Glomerular visceral epithelial cell (primary cell): ENCODE results near the gene CFAP57.
"Not testable (repeated sequence)": the region's sequence is repeated elsewhere in the genome, so short reads cannot be mapped to it uniquely, and the experiment has no call there.

ENCODE experiments used
- DNase-seq: peaks from one replicate; pipeline ENCODE4 v3.0.0-alpha.2; 2016; ENCODE audit errors: extremely low spot score

Gene CFAP57

DNA sequence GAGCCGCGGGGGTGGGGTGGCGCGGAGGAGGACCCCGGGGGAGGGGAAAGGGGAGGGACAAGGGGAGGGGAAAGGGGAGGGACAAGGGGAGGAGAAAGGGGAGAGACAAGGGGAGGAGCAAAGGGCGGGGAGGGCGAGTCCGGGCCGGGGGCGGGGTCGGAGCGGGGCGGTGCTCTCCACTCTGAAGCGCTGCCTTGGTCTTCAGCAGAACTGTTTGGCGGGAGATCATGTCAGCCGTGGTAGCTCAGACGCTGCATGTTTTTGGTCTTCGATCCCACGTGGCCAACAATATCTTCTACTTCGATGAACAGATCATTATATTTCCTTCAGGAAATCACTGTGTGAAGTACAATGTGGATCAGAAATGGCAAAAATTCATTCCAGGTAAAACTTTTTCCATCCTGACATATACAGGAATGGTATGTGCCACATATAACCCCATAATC, 420 bp downstream of the CFAP57 start:
- peak; percentile 92 for DNase-seq

DNA sequence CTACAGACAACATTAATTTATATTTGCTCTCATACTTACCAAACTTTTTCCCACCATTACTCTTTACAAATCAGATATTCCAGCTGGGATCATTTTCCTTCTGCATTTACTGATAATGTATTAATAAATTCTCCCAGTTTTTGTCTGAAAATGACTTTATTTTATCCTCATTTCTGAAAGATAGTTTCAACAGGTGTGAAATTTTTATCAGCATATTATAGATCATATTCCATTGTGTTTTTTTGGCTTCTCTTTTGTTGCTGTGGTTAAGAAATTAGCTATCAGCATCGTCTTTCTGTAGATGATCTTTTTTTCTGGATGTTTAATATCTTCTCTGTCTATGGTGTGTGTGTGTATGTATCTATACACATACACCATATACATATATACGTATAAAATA, 2.7 kb downstream of the CFAP57 start:
- DNase-seq = no peak

DNA sequence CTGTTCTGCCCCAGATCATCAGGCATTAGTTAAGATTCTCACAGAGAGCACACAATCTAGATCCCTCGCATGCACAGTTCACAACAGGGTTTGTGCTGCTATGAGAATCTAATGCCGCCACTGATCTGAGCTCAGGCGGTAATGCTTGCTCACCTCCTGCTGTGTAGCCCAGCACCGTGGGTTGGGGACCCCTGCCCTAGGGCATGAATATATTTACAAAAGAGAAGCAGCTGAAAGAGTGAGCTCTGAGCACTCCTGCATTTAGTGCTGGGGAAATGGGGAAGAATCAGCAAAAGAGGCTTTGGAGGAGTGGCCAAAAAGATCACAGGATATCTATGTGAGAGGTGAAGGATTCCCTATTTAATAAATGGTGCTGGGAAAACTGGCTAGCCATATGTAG, 5.6 kb downstream of the CFAP57 start:
- no peak for DNase-seq

DNA sequence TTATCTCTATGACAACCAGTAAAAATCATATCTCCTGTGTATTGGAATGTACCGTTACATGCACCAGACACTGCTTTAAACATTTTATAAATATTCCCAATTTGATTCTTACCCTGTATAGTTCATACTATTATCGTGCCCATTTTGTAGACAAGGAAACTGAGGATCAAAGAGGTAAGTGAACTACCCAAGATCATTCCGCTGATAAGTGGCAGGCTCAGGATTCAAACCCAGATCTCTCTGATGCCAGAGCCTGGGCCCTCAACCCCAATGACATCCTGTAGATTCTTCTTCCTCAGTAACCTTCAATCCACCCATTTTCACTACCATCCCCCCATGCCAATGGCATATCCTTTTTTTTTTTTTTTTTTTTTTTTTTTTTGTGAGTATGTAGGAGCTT, 12.3 kb downstream of the CFAP57 start:
- no peak for DNase-seq

DNA sequence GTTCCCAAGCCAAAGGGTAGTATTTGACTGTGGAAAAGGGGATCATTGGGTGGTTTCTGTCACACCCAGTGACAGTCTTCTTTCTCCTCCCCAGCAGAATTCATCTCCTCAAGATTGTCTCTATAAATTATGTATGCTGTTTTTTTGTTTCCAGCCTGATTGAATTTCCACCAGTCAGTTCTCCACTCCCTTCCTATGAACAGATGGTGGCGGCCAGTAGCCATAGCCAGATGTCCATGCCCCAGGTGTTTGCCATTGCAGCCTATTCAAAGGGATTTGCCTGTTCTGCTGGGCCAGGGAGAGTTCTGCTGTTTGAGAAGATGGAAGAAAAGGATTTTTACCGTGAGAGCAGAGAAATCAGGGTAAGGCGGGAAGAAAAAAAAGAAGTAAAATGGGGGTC, 12.9 kb downstream of the CFAP57 start:
- no peak for DNase-seq

DNA sequence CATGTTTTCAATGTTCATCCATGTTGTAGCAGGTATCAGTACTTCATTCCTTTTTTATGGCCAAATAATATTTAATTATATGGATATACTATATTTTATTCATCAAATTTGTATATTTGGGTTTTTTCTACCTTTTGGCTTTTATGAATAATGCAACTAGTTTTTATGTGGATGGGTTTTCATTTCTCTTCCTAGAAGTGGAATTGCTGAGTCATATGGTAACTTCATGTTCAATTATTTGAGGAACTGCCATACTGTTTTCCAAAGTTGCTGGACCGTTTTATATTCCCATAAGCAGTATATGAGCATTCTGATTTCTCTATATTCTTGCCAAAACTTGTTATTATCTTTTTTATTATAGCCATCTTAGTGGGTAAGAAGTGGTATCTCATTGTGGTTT, 16.0 kb downstream of the CFAP57 start:
- no peak for DNase-seq

DNA sequence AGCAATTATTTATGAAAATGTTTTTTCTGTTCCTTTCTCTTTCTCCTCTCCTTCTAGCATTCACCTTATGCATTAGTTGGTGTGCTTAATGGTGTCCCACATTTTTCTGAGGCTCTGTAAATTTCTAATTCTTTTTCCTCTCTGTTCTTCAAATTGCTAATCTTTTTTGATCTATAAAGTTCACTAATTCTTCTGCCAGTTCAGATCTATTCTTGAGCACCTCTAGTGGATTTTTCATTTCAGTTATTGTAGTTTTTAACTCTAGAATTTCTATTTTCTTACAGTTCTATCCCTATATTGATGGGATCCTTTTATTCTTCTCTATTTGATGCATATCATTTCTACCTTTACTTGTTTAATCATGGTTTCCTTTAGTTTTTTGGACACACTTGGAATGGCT, 22.4 kb downstream of the CFAP57 start:
- no peak for DNase-seq

DNA sequence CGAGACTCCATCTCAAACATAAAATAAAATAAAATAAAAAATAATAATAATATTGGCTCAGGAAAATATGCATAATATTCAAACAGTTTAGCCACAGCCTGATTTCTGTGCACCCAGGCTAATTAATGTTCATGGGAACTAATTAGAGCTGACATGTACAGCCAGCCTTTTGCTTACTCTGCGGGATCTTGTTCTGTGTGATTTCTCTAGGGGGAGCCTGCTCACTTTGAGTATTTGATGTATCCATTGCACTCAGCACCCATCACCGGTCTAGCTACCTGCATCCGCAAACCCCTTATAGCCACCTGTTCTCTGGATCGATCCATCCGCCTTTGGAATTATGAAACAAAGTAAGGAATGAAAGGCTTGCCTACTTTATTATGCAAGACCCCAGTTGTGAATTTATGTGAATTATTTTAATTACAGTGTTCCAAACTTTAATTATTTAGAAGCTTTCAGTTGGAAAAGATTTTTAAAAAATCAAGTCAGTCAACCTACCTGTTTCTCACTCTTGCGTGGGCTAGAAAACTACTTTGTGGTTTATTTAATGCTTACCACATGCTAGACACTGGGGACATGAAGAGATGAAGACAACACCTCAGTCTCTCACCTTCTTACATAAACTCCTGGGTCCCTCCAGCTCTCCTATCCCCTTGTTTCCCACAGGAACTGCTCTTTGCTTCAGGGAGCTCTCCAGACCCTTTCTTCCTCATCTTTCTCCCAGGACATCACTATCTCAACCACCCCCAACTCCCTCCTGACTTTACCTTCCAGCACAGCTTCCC, 25.4 kb downstream of the CFAP57 start:
- no peak for DNase-seq

DNA sequence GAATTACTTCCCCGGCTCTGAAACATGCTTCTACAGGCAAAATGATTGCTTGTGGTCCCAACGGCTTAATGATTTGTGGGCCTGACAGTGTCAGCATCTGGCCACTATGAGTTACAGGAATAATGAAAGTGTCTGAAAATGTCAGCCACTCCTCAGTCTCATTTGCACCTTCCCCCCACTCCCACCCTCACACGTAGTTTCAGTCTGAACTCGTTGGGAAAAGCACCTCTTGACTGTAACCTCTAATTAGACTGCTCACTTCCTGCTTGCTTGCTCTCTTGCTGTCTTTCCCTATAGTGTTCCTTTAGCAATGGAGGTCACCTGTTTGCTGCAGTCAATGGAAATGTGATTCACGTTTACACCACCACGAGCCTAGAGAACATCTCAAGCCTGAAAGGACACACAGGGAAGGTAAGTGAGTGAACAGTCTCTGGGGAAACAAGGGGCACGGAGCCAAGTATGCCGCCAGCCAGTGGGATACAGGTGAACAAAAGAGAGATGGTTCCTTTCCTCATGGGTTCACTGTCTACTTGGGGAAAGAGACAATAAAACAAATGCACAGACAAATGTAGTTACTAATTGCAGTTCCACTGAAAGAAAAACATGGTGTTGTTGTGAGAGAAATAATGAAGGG, 27.1 kb downstream of the CFAP57 start:
- DNase-seq = peak; percentile 24

DNA sequence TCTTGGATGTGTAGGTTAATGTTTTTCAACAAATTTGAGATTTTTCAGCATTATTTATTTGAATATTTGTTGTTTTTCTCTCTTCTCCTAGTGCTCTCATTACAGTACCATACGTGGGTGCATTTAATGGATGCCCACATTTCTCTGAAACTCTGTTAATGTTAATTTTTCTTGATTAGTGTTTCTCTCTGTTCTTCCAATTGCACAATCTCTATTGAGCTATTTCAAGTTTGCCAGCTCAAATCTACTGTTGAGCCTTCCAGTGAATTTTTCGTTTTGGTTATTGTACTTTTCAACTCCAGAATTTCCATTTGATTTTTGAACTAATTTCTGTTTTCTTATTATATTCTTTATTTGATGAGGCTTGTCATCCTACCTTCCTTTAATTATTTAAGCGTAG, 31.7 kb downstream of the CFAP57 start:
- DNase-seq = no peak

DNA sequence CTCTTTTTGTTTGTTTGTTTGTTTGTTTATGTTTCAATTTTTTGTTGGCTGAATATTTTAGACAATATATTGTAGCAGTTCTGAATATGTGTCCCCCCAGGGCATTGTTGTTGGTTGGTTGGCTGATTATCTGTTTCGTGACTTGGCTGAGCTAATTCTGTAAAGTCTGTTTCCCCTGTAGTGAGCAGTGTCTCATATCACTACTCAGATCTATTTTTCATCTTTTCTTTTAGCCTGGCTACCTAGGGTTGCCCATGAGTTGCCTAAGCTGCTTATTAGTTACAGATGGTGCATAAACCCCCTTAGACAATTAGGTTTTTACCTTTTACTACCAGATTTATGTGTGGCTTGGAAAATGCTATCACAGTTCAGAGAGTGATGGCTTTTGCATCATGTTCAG, 32.3 kb downstream of the CFAP57 start:
- DNase-seq = no peak

DNA sequence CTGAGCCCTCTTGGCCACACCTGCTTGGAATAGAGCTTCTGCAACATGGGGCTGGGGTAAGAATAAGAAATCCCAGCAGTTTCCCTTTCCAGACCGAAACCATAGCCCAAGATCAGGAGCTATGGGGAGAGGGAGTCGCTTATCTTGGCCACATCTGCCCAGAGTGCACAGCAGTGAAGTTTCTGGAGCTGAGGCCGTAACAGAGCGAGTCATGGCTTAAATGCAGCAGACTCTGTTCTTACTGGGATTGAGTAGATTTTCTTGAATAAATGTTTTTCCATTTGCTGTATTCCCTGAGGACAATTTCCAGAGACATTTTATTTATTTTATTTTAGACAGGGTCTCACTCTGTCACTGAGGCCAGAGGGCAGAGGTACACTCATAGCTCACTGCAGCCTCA, 33.5 kb downstream of the CFAP57 start:
- DNase-seq = no peak

DNA sequence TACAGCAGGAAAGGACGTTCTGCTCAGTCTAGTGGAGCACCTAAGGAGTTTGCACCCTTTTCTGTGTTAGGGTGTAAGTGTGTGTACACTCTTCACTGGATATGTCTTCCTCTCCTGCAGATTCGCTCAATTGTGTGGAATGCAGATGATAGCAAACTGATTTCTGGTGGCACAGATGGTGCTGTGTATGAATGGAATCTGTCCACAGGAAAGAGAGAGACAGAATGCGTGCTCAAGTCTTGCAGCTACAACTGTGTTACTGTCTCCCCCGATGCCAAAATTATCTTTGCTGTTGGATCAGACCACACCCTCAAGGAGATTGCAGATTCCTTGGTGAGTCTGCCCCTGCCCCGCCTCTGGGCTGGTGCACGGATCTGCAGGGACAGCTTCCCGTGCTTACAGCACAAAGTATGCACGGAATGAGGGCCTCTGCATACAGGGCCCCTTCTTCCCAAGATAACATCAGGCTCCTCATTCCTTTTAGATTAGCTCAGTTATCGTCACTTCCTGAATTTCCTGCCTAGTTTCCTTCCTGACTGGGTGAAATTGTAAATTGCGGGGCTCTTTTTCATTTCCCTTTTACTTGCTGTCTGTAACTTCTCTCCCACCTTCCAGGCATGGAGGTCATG, 34.6 kb downstream of the CFAP57 start:
- peak; percentile 94 for DNase-seq

DNA sequence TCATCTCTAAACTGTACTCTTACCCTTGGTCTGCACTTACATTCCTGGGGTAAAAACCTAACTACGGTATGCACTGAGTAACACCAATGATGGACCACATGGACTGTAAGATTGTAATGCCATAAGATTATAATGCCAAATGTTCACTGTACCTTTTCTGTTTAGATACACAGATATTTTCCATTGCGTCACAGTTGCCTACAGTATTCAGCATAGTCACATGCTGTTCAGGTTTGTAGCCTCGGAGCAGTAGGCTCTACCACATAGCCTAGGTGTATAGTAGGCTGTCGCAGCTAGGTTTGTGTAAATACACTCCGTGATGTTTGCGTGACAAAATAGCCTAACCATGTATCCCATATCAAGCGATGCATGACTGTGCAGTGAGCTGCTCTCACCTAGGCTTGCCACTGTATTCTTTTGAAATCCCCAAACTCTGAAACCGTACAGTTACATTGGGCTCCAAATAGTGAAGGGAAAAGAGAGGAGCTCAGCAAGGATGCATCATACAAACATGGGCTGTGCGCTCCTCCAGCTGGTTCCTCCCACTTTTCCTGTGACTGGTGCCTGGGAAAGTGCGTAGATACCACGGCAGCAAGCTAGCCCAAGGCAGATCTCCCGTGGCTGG, 35.2 kb downstream of the CFAP57 start:
- peak; percentile 66 for DNase-seq

DNA sequence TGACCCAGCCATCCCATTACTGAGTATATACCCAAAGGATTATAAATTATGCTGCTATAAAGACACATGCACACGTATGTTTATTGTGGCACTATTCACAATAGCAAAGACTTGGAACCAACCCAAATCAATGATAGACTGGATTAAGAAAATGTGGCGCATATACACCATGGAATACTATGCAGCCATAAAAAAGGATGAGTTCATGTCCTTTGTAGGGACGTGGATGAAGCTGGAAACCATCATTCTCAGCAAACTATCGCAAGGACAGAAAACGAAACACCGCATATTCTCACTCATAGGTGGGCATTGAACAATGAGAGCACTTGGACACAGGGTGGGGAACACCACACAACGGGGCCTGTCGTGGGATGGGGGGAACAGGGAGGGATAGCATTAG, 36.1 kb downstream of the CFAP57 start:
- DNase-seq = not testable (repeated sequence)

DNA sequence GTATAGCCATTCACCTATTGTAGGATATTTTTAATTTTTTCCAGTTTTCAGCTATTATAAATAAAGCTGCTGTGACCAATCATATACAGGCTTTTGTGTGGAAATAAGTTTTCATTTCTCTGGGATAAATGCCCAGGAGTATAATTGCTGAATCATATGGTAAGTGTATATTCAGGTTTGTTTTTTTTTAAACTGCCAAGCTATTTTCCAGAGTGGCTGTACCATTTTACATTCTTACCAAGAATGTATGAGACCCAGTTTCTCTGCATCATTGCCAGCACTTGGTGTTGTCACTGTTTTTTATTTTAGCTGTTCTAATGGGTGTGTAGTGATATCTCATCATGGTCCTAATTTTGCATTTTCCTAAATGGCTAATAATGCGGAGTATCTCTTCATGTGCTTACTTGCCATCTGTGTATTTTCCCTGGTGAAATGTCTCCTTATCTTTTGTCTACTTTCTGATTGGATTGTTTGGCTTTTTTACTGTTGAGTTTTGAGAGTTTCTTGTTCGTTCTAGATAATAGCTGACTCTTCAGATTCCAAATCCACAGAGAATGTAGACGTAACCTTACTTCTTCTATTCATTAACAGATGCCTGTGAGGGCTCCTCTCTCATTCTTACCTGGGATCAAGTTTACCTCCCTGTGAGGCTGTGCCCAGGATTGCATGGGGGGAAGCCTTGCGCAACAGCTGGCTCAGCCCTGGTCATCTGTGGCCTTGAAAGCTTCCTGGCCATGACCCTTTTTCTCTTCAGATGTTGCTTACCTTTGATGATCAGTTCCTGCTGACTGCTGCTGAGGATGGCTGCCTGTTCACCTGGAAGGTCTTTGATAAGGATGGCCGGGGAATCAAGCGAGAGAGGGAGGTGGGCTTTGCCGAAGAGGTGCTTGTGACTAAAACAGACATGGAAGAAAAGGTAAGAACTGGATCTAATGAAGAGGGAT, 42.6 kb downstream of the CFAP57 start:
- no peak for DNase-seq

DNA sequence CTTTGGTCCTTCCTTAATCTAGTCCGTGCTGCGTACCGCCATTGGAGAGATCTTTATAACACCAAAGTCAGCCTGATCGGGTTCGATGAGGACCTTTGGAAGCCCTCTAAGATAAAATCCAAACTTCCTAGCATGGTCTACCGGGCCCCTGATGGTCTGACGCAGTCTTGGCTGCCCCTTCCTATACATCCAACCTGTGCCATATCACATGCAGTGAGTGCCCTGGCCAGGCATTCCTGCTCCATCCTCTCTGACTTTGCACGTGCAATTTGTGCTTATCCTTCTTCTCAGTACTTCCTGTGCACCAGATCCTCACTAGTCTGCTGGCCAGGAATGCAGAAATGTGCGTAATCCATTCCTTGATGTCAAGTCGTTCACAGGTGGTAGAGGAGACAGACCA, 45.6 kb downstream of the CFAP57 start:
- DNase-seq = no peak

DNA sequence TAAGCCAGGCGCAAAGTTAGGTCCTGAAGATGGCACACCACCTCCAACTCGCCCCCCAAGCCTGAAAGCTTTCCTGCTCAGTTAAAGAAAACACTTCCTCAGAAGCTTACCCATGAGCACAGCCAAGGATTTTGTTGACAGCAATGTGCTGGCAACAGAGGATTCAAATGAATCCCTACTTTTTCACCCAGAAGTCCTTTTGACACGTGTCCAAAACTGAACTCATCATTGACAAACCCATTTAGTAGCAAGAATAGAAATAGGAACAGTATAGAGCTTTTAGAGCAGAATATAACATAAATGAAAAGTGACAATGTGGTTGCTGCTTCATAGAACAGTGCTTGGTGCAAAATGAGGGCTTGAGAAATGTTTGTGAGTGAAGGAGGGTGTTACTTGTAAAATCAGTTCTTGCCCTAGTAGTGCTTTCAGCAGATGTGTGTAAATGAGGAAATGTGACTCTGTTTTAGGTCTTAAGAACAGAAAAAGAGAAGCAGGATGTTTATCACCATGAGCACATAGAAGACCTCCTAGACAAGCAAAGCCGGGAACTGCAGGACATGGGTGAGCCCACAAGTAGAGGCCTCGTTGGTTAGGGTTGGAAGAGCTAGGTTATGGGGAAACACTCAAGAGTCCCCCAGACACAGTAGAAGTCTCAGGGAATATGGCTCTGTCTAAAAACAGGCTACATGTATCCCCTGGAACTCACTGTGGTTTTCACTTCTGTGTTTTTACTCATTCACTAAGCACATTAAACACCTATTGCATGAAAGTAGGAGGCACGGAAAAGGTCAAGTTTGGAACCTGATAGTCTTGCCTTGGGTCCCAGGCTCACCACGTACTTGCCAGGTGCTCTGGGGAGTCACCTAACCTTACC, 49.0 kb downstream of the CFAP57 start:
- DNase-seq = no peak

DNA sequence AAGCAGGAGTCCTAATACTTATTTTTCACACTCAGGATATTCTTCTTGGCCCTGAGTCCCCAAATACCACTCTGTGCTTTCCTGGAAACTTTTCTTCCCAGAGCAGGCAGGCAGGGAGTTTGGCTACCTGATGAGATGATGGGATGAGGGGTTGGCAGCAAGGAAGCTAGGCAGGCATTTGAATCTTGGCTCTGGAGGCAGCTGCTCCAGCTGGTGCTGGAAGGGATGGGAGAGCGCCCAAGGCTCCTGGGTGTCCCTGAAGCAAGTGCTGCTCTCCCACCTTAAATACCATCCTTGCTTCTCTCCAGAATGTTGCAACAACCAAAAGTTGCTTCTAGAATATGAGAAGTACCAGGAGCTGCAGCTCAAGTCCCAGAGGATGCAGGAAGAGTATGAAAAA, 49.7 kb downstream of the CFAP57 start:
- DNase-seq = no peak

DNA sequence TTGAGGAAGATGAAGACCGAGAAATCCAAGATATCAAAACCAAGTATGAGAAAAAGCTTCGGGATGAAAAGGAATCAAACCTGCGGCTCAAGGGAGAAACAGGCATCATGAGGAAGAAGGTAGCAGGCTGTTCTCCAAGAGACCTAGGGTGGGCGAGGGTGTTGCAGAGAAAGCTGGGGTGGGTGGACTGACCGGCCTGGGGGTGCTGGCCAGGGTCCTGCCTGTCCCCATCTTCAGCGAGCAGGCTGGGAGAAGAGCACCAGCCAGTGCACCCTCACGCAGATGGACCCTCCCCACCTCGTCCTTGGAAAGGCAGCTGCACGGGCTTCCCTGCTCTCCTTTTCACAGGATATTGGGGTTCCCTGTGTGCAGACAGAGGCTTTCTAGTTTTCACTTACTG, 50.7 kb downstream of the CFAP57 start:
- DNase-seq = no peak

DNA sequence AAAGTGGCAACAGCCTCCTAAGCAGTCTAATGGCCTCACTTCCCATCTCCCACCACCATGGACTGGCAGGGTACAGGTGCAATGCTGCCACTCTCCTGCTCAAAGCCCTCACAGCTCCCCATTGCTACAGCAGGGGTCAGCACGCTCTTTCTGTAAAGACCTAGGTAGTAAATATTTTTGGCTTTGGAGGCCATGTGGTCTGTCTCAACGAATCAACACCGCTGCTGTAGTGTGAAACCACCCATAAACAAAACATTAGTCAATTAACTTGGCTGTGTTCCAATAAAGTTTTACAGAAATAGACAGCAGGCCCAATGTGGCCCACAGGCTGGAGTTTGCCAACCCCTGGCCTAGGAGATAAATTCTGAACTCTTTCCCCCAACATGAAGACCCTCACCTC, 53.0 kb downstream of the CFAP57 start:
- DNase-seq = no peak
